Type B pancreatic cell (in vitro differentiated cells): ENCODE measurements around the gene AKAP11. TPM values are rescaled to one million over a fixed set of nuclear protein-coding genes. Genes with fewer than 3 reads are reported as not detected.

Source experiments
- DNase-seq: peaks from one replicate; pipeline ENCODE4 v3.0.0; 2021; ENCODE audit warnings: mixed read lengths; ENCODE audit not compliant: unreplicated experiment; ENCODE audit errors: extremely low spot score
- H3K27ac Mint-ChIP-seq: 2 replicates; pipeline ENCODE4 v1.8.0; 2021; ENCODE audit warnings: mild to moderate bottlenecking, mixed read lengths
- H3K27me3 Mint-ChIP-seq: 2 replicates; pipeline ENCODE4 v1.8.0; 2021; ENCODE audit warnings: mixed read lengths
- H3K36me3 Mint-ChIP-seq: 2 replicates; pipeline ENCODE4 v1.8.0; 2021; ENCODE audit warnings: mixed read lengths
- H3K4me1 Mint-ChIP-seq: one replicate; pipeline ENCODE4 v1.8.0; 2021; ENCODE audit warnings: mixed read lengths; ENCODE audit not compliant: unreplicated experiment
- H3K4me3 Mint-ChIP-seq: 2 replicates; pipeline ENCODE4 v1.8.0; 2021; ENCODE audit warnings: mild to moderate bottlenecking, mixed read lengths
- H3K9me3 Mint-ChIP-seq: 2 replicates; pipeline ENCODE4 v1.8.0; 2021; ENCODE audit warnings: mixed read lengths
- CTCF ChIP-seq: fragments of 200-600 bp; sonication (generic); conservative IDR thresholded peaks from 2 replicates; pipeline ENCODE4 v1.5.0; 2021; ENCODE audit warnings: antibody characterized with exemption, mild to moderate bottlenecking
- total RNA-seq: library from RNA; stranded (reverse); gene quantifications from 2 replicates; pipeline ENCODE4 v1.2.1, GENCODE V29; 2021; ENCODE audit warnings: low replicate concordance

AKAP11 gene
- total RNA-seq, 1 donor from 2014 or later, result 30.3 TPM

DNA sequence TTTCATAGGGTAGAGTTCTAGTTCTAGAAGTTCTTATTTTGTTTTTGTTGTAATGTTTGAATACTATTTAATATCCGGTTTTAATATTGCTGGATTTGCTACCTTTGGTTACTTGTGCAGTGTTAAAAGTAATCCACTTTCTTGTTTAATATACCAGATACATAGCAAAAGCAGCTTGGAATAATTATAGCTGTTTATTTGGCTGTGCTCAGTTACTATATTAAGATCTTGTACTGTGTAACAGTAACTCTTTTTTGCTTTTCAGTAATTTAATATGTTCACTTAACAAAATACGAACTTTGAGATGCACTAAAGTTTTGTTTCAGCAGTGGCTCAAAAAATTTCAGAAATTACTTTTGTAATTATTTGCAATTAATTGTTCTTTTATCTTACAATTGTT lies 50.9 kb downstream of the AKAP11 start:
- H3K9me3 Mint-ChIP-seq, result no peaks in the 10 kb centered on the region
- H3K27ac Mint-ChIP-seq, result no peak overlapping the region
- H3K4me3 Mint-ChIP-seq, result no peak overlapping the region
- peaks cover 5% of the 10 kb centered on the region for H3K4me1 Mint-ChIP-seq
- H3K36me3 Mint-ChIP-seq, result peaks cover 16% of the 10 kb centered on the region
- DNase-seq, result no peak
- peaks cover 5% of the 10 kb centered on the region for H3K27me3 Mint-ChIP-seq
- no peak for TF ChIP-seq CTCF

- H3K4me3 Mint-ChIP-seq, result no peak overlapping the region
- H3K9me3 Mint-ChIP-seq, result no peaks in the 10 kb centered on the region
- peaks cover 7% of the 10 kb centered on the region for H3K36me3 Mint-ChIP-seq
- peaks cover 5% of the 10 kb centered on the region for H3K4me1 Mint-ChIP-seq
- DNase-seq, result no peak
- TF ChIP-seq CTCF, result no peak
- no peak overlapping the region for H3K27ac Mint-ChIP-seq
- H3K27me3 Mint-ChIP-seq, result peaks cover 7% of the 10 kb centered on the region
These were observed 52.8 kb downstream of the AKAP11 start for GRCh38 chr13:42324704-42325103.

GRCh38 chr13:42327725-42328124 lies 55.8 kb downstream of the AKAP11 start:
- Mint-ChIP-seq H3K4me3 (no peak overlapping the region), H3K36me3 (no peaks in the 10 kb centered on the region), H3K27me3 (peaks cover 8% of the 10 kb centered on the region), H3K27ac (no peak overlapping the region), H3K4me1 (no peaks in the 10 kb centered on the region), H3K9me3 (no peaks in the 10 kb centered on the region)
- DNase-seq, result no peak
- TF ChIP-seq CTCF, result no peak

- Mint-ChIP-seq H3K9me3 (no peaks in the 10 kb centered on the region), H3K27me3 (peaks cover 8% of the 10 kb centered on the region), H3K27ac (no peak overlapping the region), H3K4me1 (no peaks in the 10 kb centered on the region), H3K4me3 (no peak overlapping the region), H3K36me3 (no peaks in the 10 kb centered on the region)
- no peak for DNase-seq
- TF ChIP-seq CTCF, result no peak
These were observed 56.7 kb downstream of the AKAP11 start for GRCh38 chr13:42328672-42329071.

DNA sequence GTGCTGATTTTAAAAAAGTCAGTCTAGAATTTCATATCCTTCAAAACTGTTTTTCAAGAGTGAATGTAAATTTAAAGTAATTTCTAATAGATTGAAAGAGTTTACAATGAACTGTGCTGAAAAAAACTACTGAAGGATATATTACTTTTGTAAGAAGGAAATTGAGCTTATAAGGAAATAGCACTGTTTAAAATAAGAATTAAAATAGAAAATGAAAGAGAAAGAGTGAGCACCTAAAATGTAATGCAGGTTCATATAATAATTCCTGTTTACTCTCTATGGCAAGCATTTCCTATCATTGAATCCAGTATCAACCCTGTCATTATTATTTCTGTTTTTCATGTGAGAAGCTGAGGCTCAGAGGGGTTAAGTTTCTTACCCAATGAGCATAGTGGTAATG lies 57.3 kb downstream of the AKAP11 start:
- Mint-ChIP-seq H3K9me3 (no peaks in the 10 kb centered on the region), H3K27ac (no peak overlapping the region), H3K4me1 (no peaks in the 10 kb centered on the region), H3K27me3 (peaks cover 8% of the 10 kb centered on the region), H3K36me3 (no peaks in the 10 kb centered on the region), H3K4me3 (no peak overlapping the region)
- TF ChIP-seq CTCF, result no peak
- no peak for DNase-seq

GRCh38 chr13:42331009-42331408 lies 59.1 kb downstream of the AKAP11 start:
- H3K4me1 Mint-ChIP-seq, result no peaks in the 10 kb centered on the region

More at GRCh38 chr13:42331009-42331408, 59.1 kb downstream of the AKAP11 start:
- no peak for TF ChIP-seq CTCF
- Mint-ChIP-seq H3K9me3 (no peaks in the 10 kb centered on the region), H3K27me3 (peaks cover 12% of the 10 kb centered on the region), H3K4me3 (no peak overlapping the region), H3K36me3 (no peaks in the 10 kb centered on the region), H3K27ac (no peak overlapping the region)
- no peak for DNase-seq
